ENCODE data around the gene SMAD9. TPM values are rescaled to one million over a fixed set of nuclear protein-coding genes. Genes with fewer than 3 reads are reported as not detected.

SMAD9 gene
- total RNA-seq, 4 donors from 2014 or later, result 83.0 to 110 (median 102) TPM

DNA sequence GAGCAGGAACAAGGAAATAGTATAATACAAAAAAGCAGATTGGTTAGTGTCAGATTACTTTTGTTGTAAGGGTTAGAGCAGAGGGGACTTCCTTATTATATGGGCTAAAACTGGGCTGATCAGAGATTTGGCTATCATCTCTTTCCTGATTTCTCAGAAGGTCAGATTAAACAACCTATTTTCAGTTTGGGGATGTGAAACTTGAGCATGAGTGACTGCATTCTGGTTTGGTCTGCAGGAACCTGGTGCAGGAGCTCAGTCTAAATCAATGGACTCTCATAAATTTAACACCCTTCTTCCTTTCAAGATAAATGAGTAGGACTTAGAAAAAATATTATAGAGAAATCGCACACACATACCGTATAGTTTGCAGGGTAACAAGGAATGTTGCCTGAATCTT is 113.9 kb downstream of the SMAD9 start:
- WGBS, 2 donors, result 93 to 97% methylated on average over 2 of the region's 2 CpGs
- no peak for TF ChIP-seq CTCF (IDR thresholded peaks at IDR 0.05)
- no peak for TF ChIP-seq POLR2A (IDR thresholded peaks at IDR 0.05)
- no peaks in the 10 kb centered on the region for H3K9me3 ChIP-seq
- DNase-seq, result no peak
- H3K27me3 ChIP-seq, result no peaks in the 10 kb centered on the region
- no peak overlapping the region for H3K27ac ChIP-seq
- no peak overlapping the region for H3K4me3 ChIP-seq (replicated peaks in 1 of 3)
- intact Hi-C loops (cut with DNase I), result no loop called here
- no peaks in the 10 kb centered on the region for H3K36me3 ChIP-seq
- no peaks in the 10 kb centered on the region for H3K4me1 ChIP-seq

DNA sequence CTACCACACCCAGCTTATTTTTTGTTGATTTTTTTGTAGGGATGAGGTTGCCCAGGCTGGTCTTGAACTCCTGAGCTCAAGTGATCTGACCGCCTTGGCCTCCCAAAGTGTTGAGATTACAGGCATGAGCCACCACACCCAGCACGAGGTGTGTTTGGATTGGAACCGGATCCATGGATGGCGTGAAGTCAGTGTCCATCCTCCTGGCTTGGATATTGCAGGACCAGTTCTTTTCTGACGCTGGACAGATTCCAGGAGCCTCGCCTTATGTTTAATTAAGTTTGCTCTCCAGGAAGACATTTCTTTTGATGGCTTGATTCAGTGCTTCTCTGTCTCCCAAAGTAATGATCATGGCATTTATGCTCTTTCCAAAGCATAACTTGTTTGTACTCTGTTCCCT is 115.5 kb downstream of the SMAD9 start:
- Histone ChIP-seq H3K27ac (no peak overlapping the region), H3K27me3 (no peaks in the 10 kb centered on the region), H3K36me3 (no peaks in the 10 kb centered on the region), H3K4me1 (no peaks in the 10 kb centered on the region), H3K4me3 (replicated peaks in 1 of 3) (no peak overlapping the region), H3K9me3 (no peaks in the 10 kb centered on the region)
- no peak for DNase-seq
- TF ChIP-seq CTCF (IDR thresholded peaks at IDR 0.05) (no peak), POLR2A (IDR thresholded peaks at IDR 0.05) (no peak)
- intact Hi-C loops (cut with DNase I), result no loop called here
- 71 to 86% methylated on average over 6 of the region's 6 CpGs for WGBS, 2 donors

DNA sequence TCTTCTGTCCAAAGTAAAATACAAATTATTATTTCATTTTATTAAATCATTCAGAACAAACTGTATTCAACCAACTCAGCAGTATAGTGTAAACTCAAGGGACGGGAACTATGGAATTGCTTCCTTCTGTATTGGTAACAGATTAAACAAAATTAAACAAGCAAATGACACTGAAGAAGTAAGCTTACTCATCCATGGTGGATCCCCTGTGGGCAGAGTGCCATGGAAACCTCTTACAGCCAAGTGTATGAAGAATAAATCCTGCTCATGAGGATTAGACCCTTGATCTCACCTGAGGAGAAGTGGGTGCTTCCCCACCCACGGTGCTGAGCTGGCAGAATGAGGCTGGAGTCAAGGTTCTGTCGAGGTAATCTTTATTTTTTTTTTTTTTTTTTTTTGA is 119.0 kb downstream of the SMAD9 start:
- peak; percentile 18 to 21 for DNase-seq
- TF ChIP-seq POLR2A (IDR thresholded peaks at IDR 0.05) (no peak), CTCF (IDR thresholded peaks at IDR 0.05) (no peak)
- Histone ChIP-seq H3K9me3 (no peaks in the 10 kb centered on the region), H3K36me3 (no peaks in the 10 kb centered on the region), H3K27ac (no peak overlapping the region), H3K27me3 (no peaks in the 10 kb centered on the region), H3K4me3 (replicated peaks in 1 of 3) (no peak overlapping the region), H3K4me1 (no peaks in the 10 kb centered on the region)
- intact Hi-C loops (cut with DNase I), result no loop called here
- 28 to 32% methylated on average over 3 of the region's 3 CpGs for WGBS, 2 donors

DNA sequence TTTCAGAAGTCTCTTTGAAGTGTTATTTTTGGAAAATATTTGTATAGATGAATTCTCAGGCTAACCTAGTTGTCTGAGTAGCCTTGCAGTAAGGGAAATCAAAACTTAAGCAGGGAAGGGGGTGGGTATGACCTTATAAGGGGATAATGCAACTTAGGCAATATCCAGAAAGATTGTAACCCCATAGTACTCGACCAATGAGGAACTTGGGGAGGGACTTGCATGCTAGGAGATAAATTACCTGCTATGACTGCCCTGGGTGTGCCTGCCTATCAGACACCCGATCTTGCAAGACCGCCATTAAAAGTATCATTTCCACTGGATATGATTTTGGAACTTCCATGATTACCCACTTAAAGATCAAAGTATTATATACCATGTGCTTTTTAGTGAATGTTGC is 124.0 kb downstream of the SMAD9 start:
- TF ChIP-seq POLR2A (IDR thresholded peaks at IDR 0.05) (no peak), CTCF (IDR thresholded peaks at IDR 0.05) (no peak)
- DNase-seq, result no peak
- Histone ChIP-seq H3K4me3 (replicated peaks in 1 of 3) (no peak overlapping the region), H3K9me3 (no peaks in the 10 kb centered on the region), H3K27me3 (no peaks in the 10 kb centered on the region), H3K36me3 (no peaks in the 10 kb centered on the region), H3K4me1 (no peaks in the 10 kb centered on the region), H3K27ac (no peak overlapping the region)
- WGBS, 2 donors, result 85 to 89% methylated on average over 3 of the region's 3 CpGs
- intact Hi-C loops (cut with DNase I), result no loop called here

DNA sequence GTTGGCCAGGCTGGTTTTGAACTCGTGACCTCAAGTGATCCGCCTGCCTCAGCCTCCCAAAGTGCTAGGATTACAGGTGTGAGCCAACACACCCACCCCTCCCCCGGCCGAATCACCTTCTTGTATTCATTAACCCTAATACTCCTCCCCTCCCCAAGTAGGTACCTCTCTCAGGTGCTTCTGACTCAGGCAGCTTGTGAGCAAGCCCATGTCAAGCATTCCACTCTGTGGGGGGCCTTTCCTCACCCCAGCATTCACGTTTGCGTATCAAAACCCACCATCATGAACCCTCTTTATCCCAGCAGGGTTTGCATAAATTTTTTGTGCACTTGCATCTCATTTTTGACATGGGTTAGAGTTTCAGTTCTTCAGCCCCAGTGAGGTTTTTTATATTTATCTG is 124.6 kb downstream of the SMAD9 start:
- Histone ChIP-seq H3K27me3 (no peaks in the 10 kb centered on the region), H3K27ac (no peak overlapping the region), H3K4me1 (no peaks in the 10 kb centered on the region), H3K4me3 (replicated peaks in 1 of 3) (no peak overlapping the region), H3K9me3 (no peaks in the 10 kb centered on the region), H3K36me3 (no peaks in the 10 kb centered on the region)
- TF ChIP-seq POLR2A (IDR thresholded peaks at IDR 0.05) (no peak), CTCF (IDR thresholded peaks at IDR 0.05) (no peak)
- 77 to 80% methylated on average over 6 of the region's 6 CpGs for WGBS, 2 donors
- intact Hi-C loops (cut with DNase I), result no loop called here
- no peak for DNase-seq

Other genes starting within 250 kb of the SMAD9 start
- gene SERTM1, start 246.2 kb downstream of the SMAD9 start, total RNA-seq, result 1 to 10 TPM; 1.3 to 6.6 (median 4.0) TPM
- 10 to 100 TPM in 1 of 4 donors, 1 to 10 TPM in 3; 6.0 to 10.7 (median 9.4) TPM for gene RFXAP, start 101.0 kb downstream of the SMAD9 start, total RNA-seq
- 10 to 100 TPM; 41.4 to 74.1 (median 70.0) TPM for gene ALG5, start 79.1 kb upstream of the SMAD9 start, total RNA-seq
- gene EXOSC8, start 80.5 kb upstream of the SMAD9 start, total RNA-seq, result 10 to 100 TPM; 16.8 to 42.5 (median 23.7) TPM
- 10 to 100 TPM; 59.5 to 85.6 (median 72.9) TPM for gene SUPT20H, start 139.4 kb upstream of the SMAD9 start, total RNA-seq
- gene CSNK1A1L, start 185.4 kb upstream of the SMAD9 start, total RNA-seq, result not detected

Data from thyroid gland (tissue), 4 donors.